GM21786 (cell line): ENCODE results near the gene KDM3B.
"Not testable (repeated sequence)": the region's sequence is repeated elsewhere in the genome, so short reads cannot be mapped to it uniquely, and the experiment has no call there.

Experiments
- ATAC-seq: cut with Tn5 transposase; IDR thresholded peaks from one replicate; pipeline ENCODE4 v1.9.1; 2021; ENCODE audit not compliant: unreplicated experiment

KDM3B gene

GRCh38 chr5:138466125-138466899 lies 113.8 kb downstream of the KDM3B start:
- ATAC-seq, result no peak

- ATAC-seq, result no peak
Observed at GRCh38 chr5:138466900-138467710, 114.6 kb downstream of the KDM3B start.

GRCh38 chr5:138467711-138468132 lies 115.2 kb downstream of the KDM3B start:
- ATAC-seq, result no peak

GRCh38 chr5:138468133-138468965 lies 115.9 kb downstream of the KDM3B start:
- no peak for ATAC-seq

GRCh38 chr5:138468966-138469539 lies 116.6 kb downstream of the KDM3B start:
- ATAC-seq, result no peak

GRCh38 chr5:138469540-138470321 lies 117.2 kb downstream of the KDM3B start:
- no peak for ATAC-seq

- ATAC-seq, result no peak
Observed at GRCh38 chr5:138470322-138471051, 118.0 kb downstream of the KDM3B start.

GRCh38 chr5:138471052-138471361 lies 118.5 kb downstream of the KDM3B start:
- ATAC-seq, result no peak

- no peak for ATAC-seq
Observed at GRCh38 chr5:138472353-138472752, 119.9 kb downstream of the KDM3B start.

GRCh38 chr5:138473151-138473550 lies 120.7 kb downstream of the KDM3B start:
- not testable (repeated sequence) for ATAC-seq

- ATAC-seq, result no peak
Observed at GRCh38 chr5:138476918-138477317, 124.4 kb downstream of the KDM3B start.

GRCh38 chr5:138482638-138483037 lies 130.2 kb downstream of the KDM3B start:
- ATAC-seq, result no peak
